HG03432 (cell line): ENCODE data around the gene TST.

Experiments
- ATAC-seq: cut with Tn5 transposase; IDR thresholded peaks from one replicate; pipeline ENCODE4 v1.9.1; 2021; ENCODE audit warnings: mild to moderate bottlenecking, moderate library complexity; ENCODE audit not compliant: unreplicated experiment

TST gene

GRCh38 chr22:37016134-37016910 is 2.9 kb downstream of the TST start:
- ATAC-seq: no peak

GRCh38 chr22:37015587-37015878 is 3.7 kb downstream of the TST start:
- ATAC-seq: no peak

- ATAC-seq: no peak
These were observed 4.2 kb downstream of the TST start for GRCh38 chr22:37014835-37015586.

- no peak for ATAC-seq
These were observed 4.8 kb downstream of the TST start for GRCh38 chr22:37014415-37014806.

- no peak for ATAC-seq
These were observed 6.3 kb downstream of the TST start for GRCh38 chr22:37012956-37013355.

- ATAC-seq: no peak
These were observed 6.9 kb downstream of the TST start for GRCh38 chr22:37012262-37012904.

GRCh38 chr22:37011472-37011871 is 7.8 kb downstream of the TST start:
- no peak for ATAC-seq

GRCh38 chr22:37010976-37011375 is 8.3 kb downstream of the TST start:
- ATAC-seq: no peak

- no peak for ATAC-seq
These were observed 9.1 kb downstream of the TST start for GRCh38 chr22:37010174-37010573.

- ATAC-seq: no peak
These were observed 9.8 kb downstream of the TST start for GRCh38 chr22:37009490-37009889.

GRCh38 chr22:37008365-37008764 is 10.9 kb downstream of the TST start:
- no peak for ATAC-seq

- ATAC-seq: no peak
These were observed 11.6 kb downstream of the TST start for GRCh38 chr22:37007651-37008050.

GRCh38 chr22:37002633-37003032 is 16.6 kb downstream of the TST start:
- no peak for ATAC-seq

GRCh38 chr22:37001826-37002225 is 17.4 kb downstream of the TST start:
- no peak for ATAC-seq

GRCh38 chr22:37000676-37001534 is 18.3 kb downstream of the TST start:
- ATAC-seq: no peak

GRCh38 chr22:36999463-36999862 is 19.8 kb downstream of the TST start:
- no peak for ATAC-seq

GRCh38 chr22:36998620-36999351 is 20.5 kb downstream of the TST start:
- no peak for ATAC-seq

GRCh38 chr22:36997746-36998145 is 21.5 kb downstream of the TST start:
- ATAC-seq: no peak

- no peak for ATAC-seq
These were observed 28.0 kb downstream of the TST start for GRCh38 chr22:36991206-36991605.

- ATAC-seq: no peak
These were observed 28.8 kb downstream of the TST start for GRCh38 chr22:36990457-36990856.
